Endodermal cell (in vitro differentiated cells): ENCODE measurements around the gene NCAM2. TPM values are rescaled to one million over a fixed set of nuclear protein-coding genes. Genes with fewer than 3 reads are reported as not detected.

Experiments
- DNase-seq: peaks from one replicate; pipeline ENCODE4 v3.0.0-alpha.2; 2017
- H3K27ac ChIP-seq: 2 replicates; pipeline ENCODE4 v1.5.1; 2013; ENCODE audit warnings: mild to moderate bottlenecking, low read depth, low read length, moderate library complexity
- H3K27me3 ChIP-seq: 2 replicates; pipeline ENCODE4 v1.6.1; 2013; ENCODE audit warnings: mild to moderate bottlenecking, low read length, moderate library complexity; ENCODE audit not compliant: insufficient read depth, control insufficient read depth, poor library complexity, severe bottlenecking
- H3K36me3 ChIP-seq: 2 replicates; pipeline ENCODE4 v1.7.0; 2013; ENCODE audit warnings: mild to moderate bottlenecking, low read length, moderate library complexity; ENCODE audit not compliant: control insufficient read depth, insufficient read depth
- H3K4me1 ChIP-seq: one replicate; pipeline ENCODE4 v1.7.0; 2013; ENCODE audit warnings: low read length; ENCODE audit not compliant: control insufficient read depth, insufficient read depth
- H3K4me3 ChIP-seq: 2 replicates; pipeline ENCODE4 v1.5.1; 2013; ENCODE audit warnings: mild to moderate bottlenecking, low read length, moderate library complexity
- H3K9ac ChIP-seq: 2 replicates; pipeline ENCODE4 v1.6.1; 2013; ENCODE audit warnings: mild to moderate bottlenecking, low read length, moderate library complexity; ENCODE audit not compliant: poor library complexity, severe bottlenecking; ENCODE audit errors: extremely low read depth
- H3K9me3 ChIP-seq: 2 replicates; pipeline ENCODE4 v1.6.1; 2013; ENCODE audit warnings: mild to moderate bottlenecking, low read length, moderate library complexity; ENCODE audit not compliant: control insufficient read depth
- H3K27ac Mint-ChIP-seq: 2 replicates; pipeline ENCODE4 v1.8.0; 2020; ENCODE audit warnings: mixed read lengths
- H3K27me3 Mint-ChIP-seq: 2 replicates; pipeline ENCODE4 v1.8.0; 2021; ENCODE audit warnings: mild to moderate bottlenecking, mixed read lengths; ENCODE audit not compliant: insufficient read depth
- H3K36me3 Mint-ChIP-seq: 2 replicates; pipeline ENCODE4 v1.8.0; 2020; ENCODE audit warnings: low read depth, mixed read lengths
- H3K4me1 Mint-ChIP-seq: 2 replicates; pipeline ENCODE4 v1.8.0; 2020; ENCODE audit warnings: mixed read lengths
- H3K4me3 Mint-ChIP-seq: 2 replicates; pipeline ENCODE4 v1.8.0; 2020; ENCODE audit warnings: mild to moderate bottlenecking, moderate library complexity, mixed read lengths
- H3K9me3 Mint-ChIP-seq: 2 replicates; pipeline ENCODE4 v1.8.0; 2020; ENCODE audit warnings: mild to moderate bottlenecking, mixed read lengths
- WGBS, 2 experiments: methylation state at CpG; one replicate each; pipeline versions ENCODE4 v1.1.5 to v1.1.7; 2013; ENCODE audit warnings: missing lambda C conversion rate in 2 of 2, mixed read lengths in 1 of 2; ENCODE audit not compliant: insufficient coverage in 1 of 2, insufficient read length in 1 of 2; 5-methylcytosine and 5-hydroxymethylcytosine counted together
- total RNA-seq, 2 donors: library from RNA; stranded (reverse); fragmentation: NEBNext Ultra II Directional in 1 of 2; extraction: Animal tissue kit (Norgen Biotek cat#: 25700) in 1 of 2; gene quantifications; 2 replicates in 1 of 2; 3 replicates in 1 of 2; pipeline ENCODE4 v1.2.1, GENCODE V29; 2021
- TF ChIP-seq, protein P1 (sequence below): fragments of 200-600 bp; sonication (generic); conservative IDR thresholded peaks from 2 replicates; pipeline ENCODE4 v1.5.0; 2021; ENCODE audit warnings: antibody characterized with exemption, mild to moderate bottlenecking

The NCAM2 gene
- total RNA-seq, 2 donors from 2014 or later = 0.46 to 0.69 TPM

DNA sequence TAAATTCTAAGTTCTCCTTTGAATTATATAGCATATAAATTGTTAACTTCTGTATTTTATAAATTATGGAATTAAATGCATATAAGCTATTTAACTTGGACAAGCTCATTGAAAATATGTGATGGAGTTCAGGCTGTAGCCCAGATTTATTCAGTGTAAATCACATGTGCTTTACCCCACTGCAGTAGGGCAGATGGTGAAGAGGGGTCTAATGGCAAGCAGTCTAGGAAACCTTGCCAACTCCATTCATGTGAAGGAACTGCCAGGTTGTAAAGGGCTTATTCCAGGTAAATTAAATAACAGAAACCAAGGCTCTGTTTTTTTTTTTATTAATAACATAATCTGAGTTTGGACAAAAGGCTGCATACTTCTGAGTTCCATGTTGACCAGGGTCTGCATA lies 243.2 kb downstream of the NCAM2 start:
- Histone ChIP-seq H3K27me3 (no peaks in the 10 kb centered on the region), H3K4me3 (no peak overlapping the region), H3K36me3 (no peaks in the 10 kb centered on the region), H3K9me3 (no peaks in the 10 kb centered on the region), H3K27ac (no peak overlapping the region), H3K4me1 (no peaks in the 10 kb centered on the region), H3K9ac (no peak overlapping the region)
- Mint-ChIP-seq H3K27me3 (no peaks in the 10 kb centered on the region), H3K36me3 (no peaks in the 10 kb centered on the region), H3K9me3 (no peaks in the 10 kb centered on the region), H3K4me1 (no peaks in the 10 kb centered on the region), H3K27ac (no peak overlapping the region), H3K4me3 (no peak overlapping the region)
- TF ChIP-seq, protein P1, sequence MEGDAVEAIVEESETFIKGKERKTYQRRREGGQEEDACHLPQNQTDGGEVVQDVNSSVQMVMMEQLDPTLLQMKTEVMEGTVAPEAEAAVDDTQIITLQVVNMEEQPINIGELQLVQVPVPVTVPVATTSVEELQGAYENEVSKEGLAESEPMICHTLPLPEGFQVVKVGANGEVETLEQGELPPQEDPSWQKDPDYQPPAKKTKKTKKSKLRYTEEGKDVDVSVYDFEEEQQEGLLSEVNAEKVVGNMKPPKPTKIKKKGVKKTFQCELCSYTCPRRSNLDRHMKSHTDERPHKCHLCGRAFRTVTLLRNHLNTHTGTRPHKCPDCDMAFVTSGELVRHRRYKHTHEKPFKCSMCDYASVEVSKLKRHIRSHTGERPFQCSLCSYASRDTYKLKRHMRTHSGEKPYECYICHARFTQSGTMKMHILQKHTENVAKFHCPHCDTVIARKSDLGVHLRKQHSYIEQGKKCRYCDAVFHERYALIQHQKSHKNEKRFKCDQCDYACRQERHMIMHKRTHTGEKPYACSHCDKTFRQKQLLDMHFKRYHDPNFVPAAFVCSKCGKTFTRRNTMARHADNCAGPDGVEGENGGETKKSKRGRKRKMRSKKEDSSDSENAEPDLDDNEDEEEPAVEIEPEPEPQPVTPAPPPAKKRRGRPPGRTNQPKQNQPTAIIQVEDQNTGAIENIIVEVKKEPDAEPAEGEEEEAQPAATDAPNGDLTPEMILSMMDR = no peak
- no peak for DNase-seq

DNA sequence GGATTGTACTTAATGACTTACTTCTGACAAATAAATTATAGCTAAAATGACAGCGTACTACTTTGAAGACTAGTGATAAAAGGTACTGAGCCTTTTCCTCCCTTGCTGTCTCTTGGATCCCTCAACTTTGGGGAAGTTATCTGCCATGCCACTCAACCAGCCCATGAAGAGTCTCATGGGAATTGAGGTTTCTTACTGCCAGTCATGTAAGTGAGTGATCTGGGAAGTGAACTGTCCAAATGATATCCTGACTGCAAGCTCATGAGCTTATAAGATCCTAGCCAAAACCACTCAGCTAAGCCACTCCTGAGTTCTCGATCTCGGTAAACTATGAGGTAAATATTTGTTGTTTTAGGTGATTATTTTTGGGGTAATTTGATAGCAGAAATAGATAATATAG lies 247.8 kb downstream of the NCAM2 start:
- Mint-ChIP-seq H3K27me3 (no peaks in the 10 kb centered on the region), H3K36me3 (no peaks in the 10 kb centered on the region), H3K4me1 (no peaks in the 10 kb centered on the region), H3K27ac (no peak overlapping the region), H3K9me3 (no peaks in the 10 kb centered on the region), H3K4me3 (no peak overlapping the region)
- Histone ChIP-seq H3K27ac (no peak overlapping the region), H3K4me3 (no peak overlapping the region), H3K27me3 (no peaks in the 10 kb centered on the region), H3K9me3 (no peaks in the 10 kb centered on the region), H3K36me3 (no peaks in the 10 kb centered on the region), H3K9ac (no peak overlapping the region), H3K4me1 (no peaks in the 10 kb centered on the region)
- TF ChIP-seq, protein P1 = no peak
- WGBS, 2 experiments = 94 to 100% methylated on average over 2 to 3 of the region's 3 CpGs
- no peak for DNase-seq

DNA sequence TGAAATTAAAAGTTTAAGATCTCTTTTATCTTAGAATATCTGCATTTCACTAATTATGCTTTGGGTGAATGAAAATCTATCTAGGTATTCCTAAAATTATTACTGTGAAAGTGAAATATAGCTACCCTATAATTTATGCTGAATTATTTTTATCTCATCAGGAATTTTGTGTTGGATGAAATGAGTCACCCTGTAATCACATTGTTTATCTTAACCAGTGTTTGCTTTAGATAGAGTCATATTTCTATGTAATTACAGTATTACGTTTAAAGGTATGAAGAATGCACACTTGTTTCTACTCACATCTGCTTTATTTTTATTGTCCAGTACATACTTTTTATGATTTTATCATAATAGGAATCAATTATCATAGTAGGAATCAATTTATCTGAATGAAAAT lies 249.2 kb downstream of the NCAM2 start:
- Histone ChIP-seq H3K9ac (no peak overlapping the region), H3K27me3 (no peaks in the 10 kb centered on the region), H3K4me1 (no peaks in the 10 kb centered on the region), H3K27ac (no peak overlapping the region), H3K9me3 (no peaks in the 10 kb centered on the region), H3K4me3 (no peak overlapping the region), H3K36me3 (no peaks in the 10 kb centered on the region)
- Mint-ChIP-seq H3K4me1 (no peaks in the 10 kb centered on the region), H3K27ac (no peak overlapping the region), H3K9me3 (no peaks in the 10 kb centered on the region), H3K27me3 (no peaks in the 10 kb centered on the region), H3K4me3 (no peak overlapping the region), H3K36me3 (no peaks in the 10 kb centered on the region)
- TF ChIP-seq, protein P1 = no peak
- no CpG with 5 or more reads among the region's 1 CpG for WGBS, 2 experiments
- DNase-seq = no peak
